A549 (cell line): Measurements from ENCODE around the gene CA10. TPM values are rescaled to one million over a fixed set of nuclear protein-coding genes. Genes with fewer than 3 reads are reported as not detected.

Experiments used
- ATAC-seq, 2 experiments: fragments of 200-7000 bp in 1 of 2; fragments of >200 bp in 1 of 2; cut with Nextera tagmentation in 1 of 2; cut with Tn5 transposase in 1 of 2; 3 replicates each; pipeline versions ENCODE4 v1.8.0 to v1.9.1; 2018 to 2020; ENCODE audit warnings: mild to moderate bottlenecking in 1 of 2, moderate library complexity in 1 of 2
- CTCF ChIA-PET: fragments of 300-600 bp; sonication (Branson Sonifier 250); formaldehyde crosslinking; extraction: SDS; loops from one replicate; lab custom pipeline; 2021; ENCODE audit warnings: antibody characterized with exemption, inconsistent platforms; lab: Yijun Ruan, JAX
- POLR2A ChIA-PET: fragments of 350-600 bp; formaldehyde crosslinking; extraction: SDS; loops from one replicate; lab custom pipeline; 2021; ENCODE audit warnings: antibody characterized with exemption, inconsistent platforms; lab: Yijun Ruan, JAX
- DNase-seq, 2 experiments: peaks; one replicate each; pipeline versions ENCODE4 v3.0.0 to v3.0.0-alpha.2; 2011 to 2016; ENCODE audit warnings: low read depth in 1 of 2, low spot score in 1 of 2
- FAIRE-seq: peaks from 2 replicates; lab custom pipeline; 2011; peaks lifted over from hg19 to GRCh38; lab: Jason Lieb, UNC
- H3K27ac ChIP-seq, 2 experiments: fragments of >200 bp; sonication (Bioruptor Twin); formaldehyde crosslinking; 3 replicates each; pipeline ENCODE4 v1.5.1; 2016 to 2017
- H3K4me1 ChIP-seq: fragments of >200 bp; sonication (Bioruptor Twin); formaldehyde crosslinking; 3 replicates; pipeline ENCODE4 v1.6.1; 2016
- H3K4me2 ChIP-seq: fragments of >200 bp; sonication (Bioruptor Twin); formaldehyde crosslinking; 3 replicates; pipeline ENCODE4 v1.6.1; 2016
- H3K4me3 ChIP-seq: fragments of >200 bp; sonication (Bioruptor Twin); formaldehyde crosslinking; 3 replicates; pipeline ENCODE4 v1.5.1; 2016
- H3K9me3 ChIP-seq: fragments of >200 bp; sonication (Bioruptor Twin); formaldehyde crosslinking; 3 replicates; pipeline ENCODE4 v1.6.1; 2016
- CBX8 ChIP-seq: fragments of 200-600 bp; sonication (generic); IDR thresholded peaks from 2 replicates; pipeline ENCODE4 v1.6.1; 2016
- CHD2 ChIP-seq: fragments of 150-350 bp; IDR thresholded peaks from 2 replicates; pipeline ENCODE4 v1.6.1; 2014; ENCODE audit warnings: low read length; ENCODE audit not compliant: partially characterized antibody
- CTCF ChIP-seq: fragments of >200 bp; sonication (Bioruptor Twin); formaldehyde crosslinking; IDR thresholded peaks from 3 replicates; pipeline ENCODE4 v1.5.1; 2016
- E2F6 ChIP-seq: IDR thresholded peaks from 2 replicates; pipeline ENCODE4 v1.6.1; 2012; ENCODE audit warnings: low read depth, borderline replicate concordance
- EHMT2 ChIP-seq: fragments of 200-600 bp; sonication (generic); IDR thresholded peaks from 2 replicates; pipeline ENCODE4 v1.6.1; 2016; ENCODE audit warnings: antibody characterized with exemption, low read depth, mild to moderate bottlenecking, moderate library complexity
- ELK1 ChIP-seq: fragments of 150-350 bp; IDR thresholded peaks from 2 replicates; pipeline ENCODE4 v1.6.1; 2014; ENCODE audit warnings: low read depth, mild to moderate bottlenecking, low read length
- FOSB ChIP-seq: fragments of 250-450 bp; sonication (Bioruptor Pico); IDR thresholded peaks from 2 replicates; pipeline ENCODE4 v1.5.0; 2020; ENCODE audit warnings: mild to moderate bottlenecking, moderate library complexity
- FOSL2 ChIP-seq, 2 experiments: fragments of 450-650 bp in 1 of 2; fragments of >200 bp in 1 of 2; sonication (Bioruptor Twin) in 1 of 2; formaldehyde crosslinking; IDR thresholded peaks; 2 replicates each; pipeline versions ENCODE4 v1.5.0 to v1.6.1; 2016 to 2020; ENCODE audit warnings: mild to moderate bottlenecking in 1 of 2, moderate library complexity in 1 of 2
- GATA3 ChIP-seq: IDR thresholded peaks from 2 replicates; pipeline ENCODE4 v1.6.1; 2012; ENCODE audit warnings: borderline replicate concordance
- HDAC2 ChIP-seq: fragments of 200-600 bp; sonication (generic); IDR thresholded peaks from 2 replicates; pipeline ENCODE4 v1.6.1; 2016
- HES2 ChIP-seq: fragments of >200 bp; sonication (Bioruptor Twin); formaldehyde crosslinking; IDR thresholded peaks from 2 replicates; pipeline ENCODE4 v1.6.1; 2016
- JUN ChIP-seq, 2 experiments: fragments of >200 bp; sonication (Bioruptor Twin); formaldehyde crosslinking; IDR thresholded peaks; 2 replicates in 1 of 2; 3 replicates in 1 of 2; pipeline ENCODE4 v1.6.1; 2016 to 2017
- KDM1A ChIP-seq: fragments of 200-600 bp; sonication (generic); IDR thresholded peaks from 2 replicates; pipeline ENCODE4 v1.6.1; 2016; ENCODE audit warnings: low read depth, mild to moderate bottlenecking
- MAX ChIP-seq: IDR thresholded peaks from 2 replicates; pipeline ENCODE4 v1.6.1; 2012
- MAZ ChIP-seq: fragments of 150-350 bp; IDR thresholded peaks from 2 replicates; pipeline ENCODE4 v1.6.1; 2014; ENCODE audit warnings: antibody characterized with exemption, low read depth, low read length, borderline replicate concordance
- PHF8 ChIP-seq: fragments of 200-600 bp; sonication (generic); IDR thresholded peaks from 2 replicates; pipeline ENCODE4 v1.6.1; 2016; ENCODE audit warnings: low read depth, mild to moderate bottlenecking, antibody characterized with exemption, moderate library complexity, borderline replicate concordance
- POLR2AphosphoS2 ChIP-seq: conservative IDR thresholded peaks from 2 replicates; pipeline ENCODE4 v1.6.1; 2012; ENCODE audit warnings: low read length, improper control_type of control experiment, inconsistent platforms
- RAD21 ChIP-seq, 2 experiments: fragments of >200 bp in 1 of 2; sonication (Bioruptor Twin) in 1 of 2; formaldehyde crosslinking in 1 of 2; IDR thresholded peaks in 1 of 2; conservative IDR thresholded peaks in 1 of 2; 2 replicates in 1 of 2; 3 replicates in 1 of 2; pipeline ENCODE4 v1.6.1; 2012 to 2018; ENCODE audit warnings: inconsistent platforms in 1 of 2
- RCOR1 ChIP-seq: fragments of 150-350 bp; IDR thresholded peaks from 2 replicates; pipeline ENCODE4 v1.6.1; 2014; ENCODE audit warnings: antibody characterized with exemption, low read length, low read depth
- REST ChIP-seq: fragments of 200-600 bp; sonication (generic); IDR thresholded peaks from 2 replicates; pipeline ENCODE4 v1.6.1; 2016; ENCODE audit warnings: antibody characterized with exemption, mild to moderate bottlenecking, moderate library complexity
- RFX5 ChIP-seq: fragments of 450-650 bp; IDR thresholded peaks from 2 replicates; pipeline ENCODE4 v1.7.1; 2014; ENCODE audit warnings: antibody characterized with exemption, mild to moderate bottlenecking, moderate library complexity
- USF2 ChIP-seq: fragments of 450-650 bp; IDR thresholded peaks from 2 replicates; pipeline ENCODE4 v1.6.1; 2014; ENCODE audit warnings: antibody characterized with exemption
- ZSCAN20 ChIP-seq: fragments of 250-450 bp; sonication (Bioruptor Pico); IDR thresholded peaks from 2 replicates; pipeline ENCODE4 v1.8.0; 2022; ENCODE audit warnings: mild to moderate bottlenecking, moderate library complexity
- WGBS: methylation state at CpG from one replicate; pipeline ENCODE4 v1.1.6; 2017; ENCODE audit errors: missing lambda C conversion rate; 5-methylcytosine and 5-hydroxymethylcytosine counted together
- polyA plus RNA-seq, 4 experiments: library from polyadenylated mRNA; depleted of rRNA in 3 of 4; stranded (reverse); fragments of >200 nt; fragmentation: RNase III in 1 of 4; extraction: RNeasy Plus Mini Kit Qiagen cat#74134 plus additional on column Dnase treatment in 1 of 4; gene quantifications; 2 replicates in 3 of 4; 3 replicates in 1 of 4; pipeline ENCODE4 v1.2.3, GENCODE V29; 2011 to 2017

CA10 gene
- polyA plus RNA-seq, 2 of the 4 experiments (the other 2 are of a cell fraction): not detected

- ChIA-PET CTCF (interaction anchor here (0.5 to 0.7 kb wide), 2 partner anchors 42 to 202 kb away, joined by 3 read pairs; no protein-coding TSS in a partner anchor), POLR2A (no interaction called here)
- no peaks in the 10 kb centered on the region for H3K4me1 ChIP-seq
- H3K9me3 ChIP-seq: no peaks in the 10 kb centered on the region
- no peak for TF ChIP-seq JUN (IDR thresholded peaks at IDR 0.05)
- no peak for TF ChIP-seq EHMT2
- no peak for TF ChIP-seq RCOR1
- TF ChIP-seq E2F6: no peak
- peak; percentile 36 for TF ChIP-seq USF2
- 13% methylated on average over 3 of the region's 3 CpGs for WGBS
- no peak for ATAC-seq
- H3K4me3 ChIP-seq: no peak overlapping the region
- no peak overlapping the region for H3K4me2 ChIP-seq
- FAIRE-seq: no peak
- no peak overlapping the region for H3K27ac ChIP-seq
- DNase-seq: no peak
Measured at GRCh38 chr17:51904379-51904778, 254.1 kb downstream of the CA10 start.

GRCh38 chr17:51901242-51901641 is 257.3 kb downstream of the CA10 start:
- FAIRE-seq (no peak), DNase-seq (no peak), ATAC-seq (no peak)
- POLR2A ChIA-PET: no interaction called here
- WGBS: 8% methylated on average over 1 of the region's 1 CpG
- CTCF ChIA-PET: no interaction called here
- TF ChIP-seq HES2: no peak
- no peak for TF ChIP-seq GATA3
- no peak for TF ChIP-seq CTCF
- TF ChIP-seq KDM1A: no peak
- no peak for TF ChIP-seq POLR2AphosphoS2
- TF ChIP-seq HDAC2: no peak
- no peak for TF ChIP-seq USF2
- TF ChIP-seq FOSL2 (IDR thresholded peaks at IDR 0.05): no peak
- no peak for TF ChIP-seq FOSL2 (CRISPR knock-in tag; IDR thresholded peaks at IDR 0.05)
- no peak for TF ChIP-seq RAD21 (conservative IDR thresholded peaks at IDR 0.05 in 1 of 2, IDR thresholded peaks at IDR 0.05 in 1 of 2)
- TF ChIP-seq ZSCAN20 (CRISPR knock-in tag): no peak
- no peak for TF ChIP-seq MAZ
- TF ChIP-seq RFX5: no peak
- no peak for TF ChIP-seq PHF8
- TF ChIP-seq CBX8: no peak
- TF ChIP-seq ELK1: no peak
- no peak for TF ChIP-seq REST
- TF ChIP-seq FOSB (CRISPR knock-in tag): no peak
- no peak for TF ChIP-seq MAX
- TF ChIP-seq CHD2: no peak
- H3K27ac ChIP-seq: no peak overlapping the region
- H3K4me3 ChIP-seq: no peak overlapping the region
- no peak overlapping the region for H3K4me2 ChIP-seq
- no peaks in the 10 kb centered on the region for H3K9me3 ChIP-seq
- no peaks in the 10 kb centered on the region for H3K4me1 ChIP-seq
